HEK293 (cell line): ENCODE results near the gene YWHAE.

ENCODE experiments used
- CTCF ChIA-PET: fragments of 350-600 bp; formaldehyde crosslinking; extraction: SDS; loops from one replicate; lab custom pipeline; 2021; ENCODE audit warnings: antibody characterized with exemption; lab: Yijun Ruan, JAX
- POLR2A ChIA-PET: fragments of 300-600 bp; formaldehyde crosslinking; extraction: SDS; loops from one replicate; lab custom pipeline; 2020; ENCODE audit warnings: antibody characterized with exemption, inconsistent platforms; lab: Yijun Ruan, JAX
- H3K27ac ChIP-seq: fragments of 200-500 bp; sonication (Bioruptor generic); 2 replicates; pipeline ENCODE4 v1.5.1; 2014; ENCODE audit warnings: low read depth, low read length, control low read depth, inconsistent platforms; ENCODE audit errors: extremely low read depth
- H3K36me3 ChIP-seq, 2 experiments: fragments of 200-500 bp in 1 of 2; sonication (Bioruptor generic) in 1 of 2; 1 replicate in 1 of 2; 2 replicates in 1 of 2; pipeline ENCODE4 v1.5.1; 2014 to 2017; ENCODE audit warnings: inconsistent platforms in 2 of 2, low read length in 2 of 2; ENCODE audit not compliant: control insufficient read depth in 2 of 2, insufficient read depth in 1 of 2
- H3K4me1 ChIP-seq: fragments of 200-500 bp; sonication (Bioruptor generic); 2 replicates; pipeline ENCODE4 v1.5.1; 2014; ENCODE audit warnings: mild to moderate bottlenecking, low read length, inconsistent platforms; ENCODE audit not compliant: control insufficient read depth, insufficient read depth
- H3K4me3 ChIP-seq: 2 replicates; pipeline ENCODE4 v1.5.1; 2011; ENCODE audit warnings: low read depth, mild to moderate bottlenecking, control low read depth, low read length, moderate library complexity
- H3K9me3 ChIP-seq: fragments of 200-500 bp; sonication (Bioruptor generic); 2 replicates; pipeline ENCODE4 v1.5.1; 2014; ENCODE audit warnings: low read depth, low read length, inconsistent platforms; ENCODE audit not compliant: control insufficient read depth, insufficient read depth
- KLF16 ChIP-seq: fragments of 450-650 bp; formaldehyde crosslinking; IDR thresholded peaks from 2 replicates; pipeline ENCODE4 v1.5.1; 2017; ENCODE audit warnings: missing biosample characterization, missing genetic modification characterization
- OVOL3 ChIP-seq: fragments of 450-650 bp; formaldehyde crosslinking; IDR thresholded peaks from 2 replicates; pipeline ENCODE4 v1.5.1; 2016; ENCODE audit warnings: missing biosample characterization, missing genetic modification characterization
- ZIC2 ChIP-seq: fragments of 450-650 bp; formaldehyde crosslinking; IDR thresholded peaks from 2 replicates; pipeline ENCODE4 v1.5.1; 2016; ENCODE audit warnings: missing biosample characterization, missing genetic modification characterization
- ZNF16 ChIP-seq: fragments of 450-650 bp; formaldehyde crosslinking; IDR thresholded peaks from 2 replicates; pipeline ENCODE4 v1.5.1; 2016; ENCODE audit warnings: low read depth, missing biosample characterization, missing genetic modification characterization
- ZNF2 ChIP-seq: fragments of 450-650 bp; formaldehyde crosslinking; IDR thresholded peaks from 2 replicates; pipeline ENCODE4 v1.5.1; 2016; ENCODE audit warnings: missing biosample characterization, missing genetic modification characterization
- ZNF214 ChIP-seq: fragments of 450-650 bp; formaldehyde crosslinking; IDR thresholded peaks from 2 replicates; pipeline ENCODE4 v1.5.1; 2017; ENCODE audit warnings: missing biosample characterization, mild to moderate bottlenecking, missing genetic modification characterization, borderline replicate concordance
- ZNF274 ChIP-seq, 2 experiments: fragments of 200-500 bp in 1 of 2; fragments of 450-650 bp in 1 of 2; sonication (Bioruptor generic) in 1 of 2; formaldehyde crosslinking in 1 of 2; IDR thresholded peaks; 2 replicates each; pipeline versions ENCODE4 v1.5.1 to v1.6.1; 2014 to 2016; ENCODE audit warnings: borderline replicate concordance in 1 of 2, inconsistent platforms in 1 of 2, low read length in 1 of 2, missing biosample characterization in 1 of 2, missing genetic modification characterization in 1 of 2
- ZNF311 ChIP-seq: fragments of 450-650 bp; formaldehyde crosslinking; IDR thresholded peaks from 2 replicates; pipeline ENCODE4 v1.5.1; 2017; ENCODE audit warnings: missing biosample characterization, missing genetic modification characterization, borderline replicate concordance
- ZNF473 ChIP-seq: fragments of 450-650 bp; formaldehyde crosslinking; IDR thresholded peaks from 2 replicates; pipeline ENCODE4 v1.5.1; 2017; ENCODE audit warnings: missing biosample characterization, missing genetic modification characterization
- ZNF600 ChIP-seq: fragments of 450-650 bp; formaldehyde crosslinking; IDR thresholded peaks from 2 replicates; pipeline ENCODE4 v1.5.1; 2016; ENCODE audit warnings: missing biosample characterization, missing genetic modification characterization
- ZNF747 ChIP-seq: fragments of 450-650 bp; formaldehyde crosslinking; IDR thresholded peaks from 2 replicates; pipeline ENCODE4 v1.5.1; 2016; ENCODE audit warnings: missing biosample characterization, missing genetic modification characterization
- TF ChIP-seq, protein P1 (sequence below): fragments of 450-650 bp; formaldehyde crosslinking; IDR thresholded peaks from 2 replicates; pipeline ENCODE4 v1.5.1; 2016; ENCODE audit warnings: missing biosample characterization, missing genetic modification characterization
- TF ChIP-seq, protein P2 (sequence below): fragments of 450-650 bp; IDR thresholded peaks from 2 replicates; pipeline ENCODE4 v1.5.1; 2018; ENCODE audit warnings: missing biosample characterization, missing genetic modification characterization
- TF ChIP-seq, protein P3 (sequence below): fragments of 450-650 bp; formaldehyde crosslinking; IDR thresholded peaks from 2 replicates; pipeline ENCODE4 v1.5.1; 2016; ENCODE audit warnings: missing biosample characterization, missing genetic modification characterization
- TF ChIP-seq, protein P4 (sequence below): fragments of 450-650 bp; IDR thresholded peaks from 2 replicates; pipeline ENCODE4 v1.5.1; 2018; ENCODE audit warnings: missing biosample characterization, mild to moderate bottlenecking, missing genetic modification characterization
- TF ChIP-seq, protein P5 (sequence below): fragments of 450-650 bp; formaldehyde crosslinking; IDR thresholded peaks from 2 replicates; pipeline ENCODE4 v1.5.1; 2016; ENCODE audit warnings: missing biosample characterization, missing genetic modification characterization, low read depth
- TF ChIP-seq, protein P6 (sequence below): fragments of 450-650 bp; formaldehyde crosslinking; IDR thresholded peaks from 2 replicates; pipeline ENCODE4 v1.5.1; 2016; ENCODE audit warnings: missing biosample characterization, missing genetic modification characterization
- TF ChIP-seq, protein P7 (sequence below): fragments of 450-650 bp; formaldehyde crosslinking; IDR thresholded peaks from 2 replicates; pipeline ENCODE4 v1.5.1; 2016; ENCODE audit warnings: missing biosample characterization, missing genetic modification characterization
- TF ChIP-seq, protein P8 (sequence below): fragments of 450-650 bp; formaldehyde crosslinking; IDR thresholded peaks from 2 replicates; pipeline ENCODE4 v1.5.1; 2016; ENCODE audit warnings: missing biosample characterization, missing genetic modification characterization

The YWHAE gene

DNA sequence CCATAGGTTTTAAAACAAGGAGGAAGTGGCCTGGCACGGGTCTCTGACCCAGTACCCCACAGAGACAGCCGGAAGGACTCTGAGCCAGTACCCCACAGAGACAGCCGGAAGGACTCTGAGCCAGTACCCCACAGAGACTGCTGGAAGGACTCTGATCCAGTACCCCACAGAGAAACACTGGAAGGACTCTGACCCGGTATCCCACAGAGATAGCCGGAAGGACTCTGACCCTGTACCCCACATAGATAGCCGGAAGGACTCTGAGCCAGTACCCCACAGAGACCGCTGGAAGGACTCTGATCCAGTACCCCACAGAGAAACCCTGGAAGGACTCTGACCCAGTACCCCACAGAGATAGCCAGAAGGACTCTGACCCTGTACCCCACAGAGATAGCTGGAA is 71.6 kb downstream of the YWHAE start (continued):
- TF ChIP-seq, protein P1, sequence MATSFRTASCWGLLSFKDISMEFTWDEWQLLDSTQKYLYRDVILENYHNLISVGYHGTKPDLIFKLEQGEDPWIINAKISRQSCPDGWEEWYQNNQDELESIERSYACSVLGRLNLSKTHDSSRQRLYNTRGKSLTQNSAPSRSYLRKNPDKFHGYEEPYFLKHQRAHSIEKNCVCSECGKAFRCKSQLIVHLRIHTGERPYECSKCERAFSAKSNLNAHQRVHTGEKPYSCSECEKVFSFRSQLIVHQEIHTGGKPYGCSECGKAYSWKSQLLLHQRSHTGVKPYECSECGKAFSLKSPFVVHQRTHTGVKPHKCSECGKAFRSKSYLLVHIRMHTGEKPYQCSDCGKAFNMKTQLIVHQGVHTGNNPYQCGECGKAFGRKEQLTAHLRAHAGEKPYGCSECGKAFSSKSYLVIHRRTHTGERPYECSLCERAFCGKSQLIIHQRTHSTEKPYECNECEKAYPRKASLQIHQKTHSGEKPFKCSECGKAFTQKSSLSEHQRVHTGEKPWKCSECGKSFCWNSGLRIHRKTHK (tag by site-specific recombination): no peak
- TF ChIP-seq, all 188 proteins: peak for 0

DNA sequence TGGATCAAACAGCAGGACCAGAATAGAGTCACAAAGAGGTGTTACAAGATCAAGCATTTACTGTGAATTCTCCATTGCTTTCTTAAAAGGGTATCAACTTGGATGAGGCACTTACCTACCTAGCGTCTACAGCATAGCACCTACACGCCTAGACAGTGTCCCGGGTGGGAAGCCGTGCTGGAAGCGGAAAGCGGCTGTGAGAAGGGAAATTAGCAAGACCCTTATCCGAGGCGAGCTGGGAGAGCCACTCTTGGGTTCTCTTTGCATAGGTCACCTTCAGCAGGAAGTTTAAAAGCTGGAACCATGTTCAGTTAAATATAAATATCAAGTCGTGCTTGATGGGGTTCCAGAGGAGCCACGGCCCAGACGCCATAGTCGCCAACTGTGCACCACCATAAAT is 74.3 kb downstream of the YWHAE start:
- CTCF ChIA-PET: interaction anchor here (1.2 kb wide), 1 partner anchor 40 kb away, joined by 3 read pairs; no protein-coding TSS in a partner anchor
- Histone ChIP-seq H3K9me3 (no peaks in the 10 kb centered on the region), H3K36me3 (no peaks in the 10 kb centered on the region), H3K4me1 (no peaks in the 10 kb centered on the region), H3K27ac (no peak overlapping the region), H3K4me3 (no peak overlapping the region)
- POLR2A ChIA-PET: no interaction called here
- no peak for TF ChIP-seq ZNF600 (tag by site-specific recombination)
- TF ChIP-seq, protein P2, sequence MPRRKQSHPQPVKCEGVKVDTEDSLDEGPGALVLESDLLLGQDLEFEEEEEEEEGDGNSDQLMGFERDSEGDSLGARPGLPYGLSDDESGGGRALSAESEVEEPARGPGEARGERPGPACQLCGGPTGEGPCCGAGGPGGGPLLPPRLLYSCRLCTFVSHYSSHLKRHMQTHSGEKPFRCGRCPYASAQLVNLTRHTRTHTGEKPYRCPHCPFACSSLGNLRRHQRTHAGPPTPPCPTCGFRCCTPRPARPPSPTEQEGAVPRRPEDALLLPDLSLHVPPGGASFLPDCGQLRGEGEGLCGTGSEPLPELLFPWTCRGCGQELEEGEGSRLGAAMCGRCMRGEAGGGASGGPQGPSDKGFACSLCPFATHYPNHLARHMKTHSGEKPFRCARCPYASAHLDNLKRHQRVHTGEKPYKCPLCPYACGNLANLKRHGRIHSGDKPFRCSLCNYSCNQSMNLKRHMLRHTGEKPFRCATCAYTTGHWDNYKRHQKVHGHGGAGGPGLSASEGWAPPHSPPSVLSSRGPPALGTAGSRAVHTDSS (tag by site-specific recombination): no peak
- TF ChIP-seq ZNF747 (tag by site-specific recombination): no peak
- no peak for TF ChIP-seq ZNF311 (tag by site-specific recombination)
- TF ChIP-seq ZNF274 (IDR thresholded peaks at IDR 0.05; ENCODE audit: low read length): no peak
- TF ChIP-seq ZNF274 (tag by site-specific recombination; IDR thresholded peaks at IDR 0.05; ENCODE audit: borderline replicate concordance): no peak
- TF ChIP-seq ZNF16: no peak
- no peak for TF ChIP-seq OVOL3
- no peak for TF ChIP-seq ZNF214 (tag by site-specific recombination)
- TF ChIP-seq ZNF473 (tag by site-specific recombination): no peak
- TF ChIP-seq, protein P3, sequence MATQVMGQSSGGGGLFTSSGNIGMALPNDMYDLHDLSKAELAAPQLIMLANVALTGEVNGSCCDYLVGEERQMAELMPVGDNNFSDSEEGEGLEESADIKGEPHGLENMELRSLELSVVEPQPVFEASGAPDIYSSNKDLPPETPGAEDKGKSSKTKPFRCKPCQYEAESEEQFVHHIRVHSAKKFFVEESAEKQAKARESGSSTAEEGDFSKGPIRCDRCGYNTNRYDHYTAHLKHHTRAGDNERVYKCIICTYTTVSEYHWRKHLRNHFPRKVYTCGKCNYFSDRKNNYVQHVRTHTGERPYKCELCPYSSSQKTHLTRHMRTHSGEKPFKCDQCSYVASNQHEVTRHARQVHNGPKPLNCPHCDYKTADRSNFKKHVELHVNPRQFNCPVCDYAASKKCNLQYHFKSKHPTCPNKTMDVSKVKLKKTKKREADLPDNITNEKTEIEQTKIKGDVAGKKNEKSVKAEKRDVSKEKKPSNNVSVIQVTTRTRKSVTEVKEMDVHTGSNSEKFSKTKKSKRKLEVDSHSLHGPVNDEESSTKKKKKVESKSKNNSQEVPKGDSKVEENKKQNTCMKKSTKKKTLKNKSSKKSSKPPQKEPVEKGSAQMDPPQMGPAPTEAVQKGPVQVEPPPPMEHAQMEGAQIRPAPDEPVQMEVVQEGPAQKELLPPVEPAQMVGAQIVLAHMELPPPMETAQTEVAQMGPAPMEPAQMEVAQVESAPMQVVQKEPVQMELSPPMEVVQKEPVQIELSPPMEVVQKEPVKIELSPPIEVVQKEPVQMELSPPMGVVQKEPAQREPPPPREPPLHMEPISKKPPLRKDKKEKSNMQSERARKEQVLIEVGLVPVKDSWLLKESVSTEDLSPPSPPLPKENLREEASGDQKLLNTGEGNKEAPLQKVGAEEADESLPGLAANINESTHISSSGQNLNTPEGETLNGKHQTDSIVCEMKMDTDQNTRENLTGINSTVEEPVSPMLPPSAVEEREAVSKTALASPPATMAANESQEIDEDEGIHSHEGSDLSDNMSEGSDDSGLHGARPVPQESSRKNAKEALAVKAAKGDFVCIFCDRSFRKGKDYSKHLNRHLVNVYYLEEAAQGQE: no peak
- TF ChIP-seq, protein P4, sequence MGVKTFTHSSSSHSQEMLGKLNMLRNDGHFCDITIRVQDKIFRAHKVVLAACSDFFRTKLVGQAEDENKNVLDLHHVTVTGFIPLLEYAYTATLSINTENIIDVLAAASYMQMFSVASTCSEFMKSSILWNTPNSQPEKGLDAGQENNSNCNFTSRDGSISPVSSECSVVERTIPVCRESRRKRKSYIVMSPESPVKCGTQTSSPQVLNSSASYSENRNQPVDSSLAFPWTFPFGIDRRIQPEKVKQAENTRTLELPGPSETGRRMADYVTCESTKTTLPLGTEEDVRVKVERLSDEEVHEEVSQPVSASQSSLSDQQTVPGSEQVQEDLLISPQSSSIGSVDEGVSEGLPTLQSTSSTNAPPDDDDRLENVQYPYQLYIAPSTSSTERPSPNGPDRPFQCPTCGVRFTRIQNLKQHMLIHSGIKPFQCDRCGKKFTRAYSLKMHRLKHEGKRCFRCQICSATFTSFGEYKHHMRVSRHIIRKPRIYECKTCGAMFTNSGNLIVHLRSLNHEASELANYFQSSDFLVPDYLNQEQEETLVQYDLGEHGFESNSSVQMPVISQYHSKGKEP (tag by site-specific recombination): no peak
- no peak for TF ChIP-seq ZNF2 (tag by site-specific recombination)
- no peak for TF ChIP-seq ZIC2
- no peak for TF ChIP-seq KLF16 (tag by site-specific recombination)
- TF ChIP-seq, protein P5, sequence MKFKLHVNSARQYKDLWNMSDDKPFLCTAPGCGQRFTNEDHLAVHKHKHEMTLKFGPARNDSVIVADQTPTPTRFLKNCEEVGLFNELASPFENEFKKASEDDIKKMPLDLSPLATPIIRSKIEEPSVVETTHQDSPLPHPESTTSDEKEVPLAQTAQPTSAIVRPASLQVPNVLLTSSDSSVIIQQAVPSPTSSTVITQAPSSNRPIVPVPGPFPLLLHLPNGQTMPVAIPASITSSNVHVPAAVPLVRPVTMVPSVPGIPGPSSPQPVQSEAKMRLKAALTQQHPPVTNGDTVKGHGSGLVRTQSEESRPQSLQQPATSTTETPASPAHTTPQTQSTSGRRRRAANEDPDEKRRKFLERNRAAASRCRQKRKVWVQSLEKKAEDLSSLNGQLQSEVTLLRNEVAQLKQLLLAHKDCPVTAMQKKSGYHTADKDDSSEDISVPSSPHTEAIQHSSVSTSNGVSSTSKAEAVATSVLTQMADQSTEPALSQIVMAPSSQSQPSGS: no peak
- TF ChIP-seq, protein P6, sequence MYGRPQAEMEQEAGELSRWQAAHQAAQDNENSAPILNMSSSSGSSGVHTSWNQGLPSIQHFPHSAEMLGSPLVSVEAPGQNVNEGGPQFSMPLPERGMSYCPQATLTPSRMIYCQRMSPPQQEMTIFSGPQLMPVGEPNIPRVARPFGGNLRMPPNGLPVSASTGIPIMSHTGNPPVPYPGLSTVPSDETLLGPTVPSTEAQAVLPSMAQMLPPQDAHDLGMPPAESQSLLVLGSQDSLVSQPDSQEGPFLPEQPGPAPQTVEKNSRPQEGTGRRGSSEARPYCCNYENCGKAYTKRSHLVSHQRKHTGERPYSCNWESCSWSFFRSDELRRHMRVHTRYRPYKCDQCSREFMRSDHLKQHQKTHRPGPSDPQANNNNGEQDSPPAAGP (tag by site-specific recombination): no peak
- TF ChIP-seq, protein P7, sequence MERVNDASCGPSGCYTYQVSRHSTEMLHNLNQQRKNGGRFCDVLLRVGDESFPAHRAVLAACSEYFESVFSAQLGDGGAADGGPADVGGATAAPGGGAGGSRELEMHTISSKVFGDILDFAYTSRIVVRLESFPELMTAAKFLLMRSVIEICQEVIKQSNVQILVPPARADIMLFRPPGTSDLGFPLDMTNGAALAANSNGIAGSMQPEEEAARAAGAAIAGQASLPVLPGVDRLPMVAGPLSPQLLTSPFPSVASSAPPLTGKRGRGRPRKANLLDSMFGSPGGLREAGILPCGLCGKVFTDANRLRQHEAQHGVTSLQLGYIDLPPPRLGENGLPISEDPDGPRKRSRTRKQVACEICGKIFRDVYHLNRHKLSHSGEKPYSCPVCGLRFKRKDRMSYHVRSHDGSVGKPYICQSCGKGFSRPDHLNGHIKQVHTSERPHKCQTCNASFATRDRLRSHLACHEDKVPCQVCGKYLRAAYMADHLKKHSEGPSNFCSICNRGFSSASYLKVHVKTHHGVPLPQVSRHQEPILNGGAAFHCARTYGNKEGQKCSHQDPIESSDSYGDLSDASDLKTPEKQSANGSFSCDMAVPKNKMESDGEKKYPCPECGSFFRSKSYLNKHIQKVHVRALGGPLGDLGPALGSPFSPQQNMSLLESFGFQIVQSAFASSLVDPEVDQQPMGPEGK (tag by site-specific recombination): no peak
- TF ChIP-seq, protein P8, sequence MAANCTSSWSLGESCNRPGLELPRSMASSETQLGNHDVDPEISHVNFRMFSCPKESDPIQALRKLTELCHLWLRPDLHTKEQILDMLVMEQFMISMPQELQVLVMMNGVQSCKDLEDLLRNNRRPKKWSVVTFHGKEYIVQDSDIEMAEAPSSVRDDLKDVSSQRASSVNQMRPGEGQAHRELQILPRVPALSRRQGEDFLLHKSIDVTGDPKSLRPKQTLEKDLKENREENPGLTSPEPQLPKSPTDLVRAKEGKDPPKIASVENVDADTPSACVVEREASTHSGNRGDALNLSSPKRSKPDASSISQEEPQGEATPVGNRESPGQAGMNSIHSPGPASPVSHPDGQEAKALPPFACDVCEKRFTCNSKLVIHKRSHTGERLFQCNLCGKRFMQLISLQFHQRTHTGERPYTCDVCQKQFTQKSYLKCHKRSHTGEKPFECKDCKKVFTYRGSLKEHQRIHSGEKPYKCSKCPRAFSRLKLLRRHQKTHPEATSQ (tag by site-specific recombination): no peak
